Stimulated activated CD8-positive, alpha-beta memory T cell treated with anti-CD3 and anti-CD28 coated beads, Interleukin-15, amount 100 ng/mL, for 1 hour (primary cell): Measurements from ENCODE around the gene THG1L.
"Not testable (repeated sequence)": the region's sequence is repeated elsewhere in the genome, so short reads cannot be mapped to it uniquely, and the experiment has no call there.

Source experiments
- DNase-seq: peaks from one replicate; pipeline ENCODE4 v3.0.0-alpha.2; 2020; ENCODE audit warnings: low read depth

THG1L gene

DNA sequence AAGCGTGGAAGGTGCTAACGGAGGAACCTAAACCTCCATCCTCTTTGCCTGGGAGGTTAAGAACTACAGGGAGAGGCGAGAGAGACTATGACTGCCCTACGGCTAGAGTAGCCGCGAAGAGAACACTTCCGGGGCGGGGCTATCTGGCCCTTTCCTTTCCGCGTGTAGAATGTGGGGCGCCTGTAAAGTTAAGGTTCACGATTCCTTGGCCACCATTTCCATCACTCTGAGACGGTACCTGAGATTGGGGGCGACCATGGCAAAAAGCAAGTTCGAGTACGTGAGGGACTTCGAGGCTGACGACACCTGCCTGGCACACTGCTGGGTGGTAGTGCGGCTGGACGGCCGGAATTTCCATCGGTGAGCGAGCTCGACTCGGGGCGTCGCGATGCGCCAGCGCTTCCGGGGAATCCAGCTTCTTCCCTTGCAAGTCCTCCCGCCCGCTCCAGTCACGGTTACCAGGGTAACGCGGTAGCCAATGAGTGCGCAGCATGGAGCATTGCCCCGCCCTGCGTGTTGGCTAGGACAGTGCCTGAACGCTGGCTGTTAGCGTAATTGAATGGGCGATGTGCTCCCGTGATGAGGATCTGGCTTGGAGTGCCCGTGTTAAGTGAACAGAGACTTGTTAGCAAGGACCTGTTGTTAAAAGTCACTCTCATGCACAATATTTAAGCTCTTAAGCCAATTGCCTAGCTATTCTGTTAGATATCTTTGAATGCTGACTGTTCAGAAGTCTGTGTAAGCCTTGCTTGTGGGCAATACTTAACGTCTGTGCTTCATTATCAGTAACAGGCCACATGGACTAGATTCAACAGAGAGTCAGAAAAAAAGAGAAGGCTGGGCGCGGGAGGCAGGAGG is at the start of gene THG1L:
Gene THG1L (plus strand): TSS at position 149 of the 858 bp plus-strand sequence. CDS start 21 bp downstream, at position 170.
- DNase-seq = peak; percentile 99

GRCh38 chr5:157682257-157682656 is 49.0 kb upstream of the THG1L start:
- no peak for DNase-seq

DNA sequence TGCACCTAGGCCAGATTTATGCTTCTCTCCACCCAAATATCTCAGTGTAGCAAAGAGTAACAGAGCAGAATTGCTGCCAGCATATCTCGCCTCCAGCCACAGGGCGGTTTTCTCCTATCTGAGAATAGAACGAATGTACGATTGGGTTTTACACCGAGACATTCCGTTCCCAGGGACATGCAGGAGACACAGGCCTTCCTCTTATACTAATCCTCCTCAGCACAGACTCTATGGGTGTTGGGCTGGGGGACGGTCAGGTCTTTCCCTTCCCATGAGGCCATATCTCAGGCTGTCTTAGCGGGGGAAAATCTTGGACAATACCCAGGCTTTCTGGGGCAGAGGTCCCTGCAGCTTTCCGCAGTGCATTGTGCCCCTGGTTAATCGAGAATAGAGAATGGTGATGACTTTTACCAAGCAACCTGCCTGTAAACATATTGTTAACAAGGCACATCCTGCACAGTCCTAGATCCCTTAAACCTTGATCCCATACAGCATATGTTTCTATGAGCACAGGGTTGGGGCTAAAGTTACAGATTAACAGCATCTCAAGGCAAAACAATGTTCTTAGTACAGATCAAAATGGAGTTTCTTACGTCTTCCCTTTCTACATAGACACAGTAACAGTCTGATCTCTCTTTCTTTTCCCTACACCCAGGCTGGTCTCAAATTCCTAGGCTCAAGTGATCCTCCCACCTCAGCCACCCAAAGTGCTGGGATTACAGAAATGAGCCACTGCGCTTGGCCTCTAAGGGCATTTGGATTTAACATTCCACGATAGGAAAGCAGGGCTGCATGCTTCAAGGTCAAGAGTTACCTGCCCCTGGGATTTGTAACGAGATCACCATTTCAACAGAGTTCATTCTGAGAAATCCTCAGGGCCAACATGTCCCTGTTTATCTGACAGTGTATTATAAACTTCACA is 44.7 kb upstream of the THG1L start:
- DNase-seq = not testable (repeated sequence)

DNA sequence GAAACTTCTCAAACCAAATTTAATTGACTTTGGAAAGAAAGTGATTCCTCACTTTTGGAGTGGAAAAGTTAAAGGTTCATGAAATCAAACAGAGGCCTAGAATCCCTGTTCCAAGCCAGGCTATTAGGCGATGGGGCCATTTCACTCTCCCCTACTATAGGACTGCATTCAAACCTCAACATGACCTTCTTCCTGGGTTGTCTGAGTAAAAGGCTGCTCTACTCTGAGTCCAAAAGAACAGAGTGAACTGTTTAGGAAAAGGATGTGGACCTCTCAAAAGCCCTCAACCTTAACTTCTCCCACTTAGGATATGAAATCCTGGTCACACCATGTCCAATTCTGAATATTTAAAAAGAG is 44.0 kb upstream of the THG1L start:
- no peak for DNase-seq

DNA sequence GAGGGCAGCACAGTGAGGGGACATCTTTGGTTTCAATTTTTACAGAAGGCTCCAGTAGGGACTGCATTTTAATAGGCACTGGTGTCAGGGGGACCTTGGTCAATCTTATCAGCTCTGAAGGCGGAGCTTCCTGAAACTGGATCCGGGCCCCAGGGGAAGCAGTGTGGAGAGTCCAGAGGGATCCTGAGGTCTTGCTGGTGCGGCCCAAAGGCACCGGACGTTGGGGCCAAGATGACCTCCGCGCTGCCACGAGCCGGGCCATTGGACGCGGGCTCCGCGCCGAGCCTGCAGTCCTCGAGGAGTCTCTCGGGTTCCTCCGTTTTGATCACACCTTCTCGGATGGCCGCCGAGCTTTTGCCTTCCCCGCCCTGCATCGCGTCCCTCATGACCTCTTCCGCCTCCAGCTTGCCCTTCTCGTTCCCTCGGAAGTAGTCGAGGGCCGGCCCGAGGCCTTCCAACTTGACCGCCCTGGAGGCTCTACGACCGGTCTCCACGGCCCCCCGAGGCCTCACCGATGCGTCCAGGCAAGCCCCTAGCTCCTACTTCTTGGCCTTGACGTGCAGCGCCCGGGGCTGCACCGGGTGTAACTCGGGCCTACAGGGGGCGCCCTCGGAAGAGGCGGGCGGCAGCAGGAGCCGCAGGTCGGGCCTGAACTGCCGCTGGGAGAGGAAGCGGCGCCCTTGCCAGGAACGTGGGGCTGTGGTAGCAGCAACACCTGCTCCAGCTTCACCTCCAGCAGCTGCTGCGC is 41.1 kb upstream of the THG1L start:
- DNase-seq = no peak

DNA sequence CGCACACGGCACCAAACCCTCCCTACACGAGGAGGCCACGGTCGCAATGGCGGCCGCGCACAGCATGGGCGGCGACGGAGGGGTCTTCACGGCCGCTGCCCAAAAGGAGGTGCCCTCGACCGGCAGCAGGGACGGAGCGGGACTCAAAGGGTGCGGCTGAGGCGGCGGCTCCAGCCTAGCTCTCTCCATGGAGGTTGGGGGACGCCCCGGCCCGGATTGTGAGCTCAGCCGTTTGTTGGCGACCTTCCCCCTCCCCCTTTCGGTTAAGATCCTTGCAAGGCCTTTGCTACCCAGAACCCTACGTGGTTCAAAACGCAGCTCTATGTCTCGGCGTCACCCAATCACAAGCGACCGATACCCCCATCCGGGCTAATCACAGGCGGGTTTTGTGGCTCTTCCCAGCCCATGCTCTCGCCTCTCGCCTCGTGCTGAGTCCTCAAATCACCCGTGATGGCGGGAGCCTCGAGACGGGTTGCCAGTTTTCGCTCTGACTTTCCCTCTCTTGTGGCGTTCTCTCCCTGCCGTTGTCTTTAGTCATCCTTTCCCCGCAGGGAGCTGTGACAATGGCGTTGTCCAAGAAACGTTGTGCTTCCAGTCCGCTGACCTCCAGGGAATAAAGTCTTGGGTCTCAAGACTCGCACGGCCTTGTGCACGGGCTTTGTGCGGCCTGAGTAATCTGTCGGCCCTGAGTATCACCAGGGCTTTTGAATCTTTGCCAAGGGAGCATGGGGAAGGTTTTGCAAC is 40.4 kb upstream of the THG1L start:
- DNase-seq = no peak

GRCh38 chr5:157693816-157694215 is 37.4 kb upstream of the THG1L start:
- DNase-seq = not testable (repeated sequence)

DNA sequence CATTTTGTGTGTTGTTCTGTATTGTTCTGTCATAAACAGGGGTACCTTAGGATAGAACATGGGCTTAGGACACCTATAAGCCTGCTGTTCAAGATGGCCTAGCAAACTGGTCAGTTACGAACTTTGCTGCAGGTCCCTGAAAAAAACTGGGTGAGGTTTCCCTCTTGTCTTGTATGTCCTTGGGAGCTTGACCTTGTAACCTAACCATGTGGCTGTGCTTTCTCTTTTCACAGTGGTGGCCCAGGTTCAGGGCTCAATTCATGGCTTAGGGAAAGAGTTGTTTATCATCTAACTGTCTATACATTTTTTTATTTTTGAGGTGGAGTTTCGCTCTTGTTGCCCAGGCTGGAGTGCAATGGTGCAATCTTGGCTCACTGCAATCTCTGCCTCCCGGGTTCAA is 35.1 kb upstream of the THG1L start:
- DNase-seq = not testable (repeated sequence)

- DNase-seq = not testable (repeated sequence)
Measured at GRCh38 chr5:157698674-157699073, 32.5 kb upstream of the THG1L start.

DNA sequence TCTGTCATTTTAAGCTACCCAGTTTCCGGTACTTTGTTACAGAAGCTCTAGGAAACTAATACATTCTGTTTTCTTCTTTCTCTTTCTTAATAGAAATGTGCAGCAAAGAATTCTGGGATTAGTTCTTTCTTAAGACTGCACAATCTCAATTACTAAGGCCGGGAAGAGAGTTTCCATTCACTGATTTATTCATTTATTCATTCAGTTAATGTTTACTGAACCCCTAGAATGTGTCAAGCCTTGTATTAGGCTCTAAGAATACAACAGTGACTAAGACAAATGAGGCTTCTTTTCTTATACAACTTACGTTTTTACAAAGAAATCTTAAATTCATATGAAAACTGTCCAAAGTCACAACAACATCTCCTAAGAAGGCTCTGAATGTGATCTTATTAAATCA is 27.5 kb upstream of the THG1L start:
- DNase-seq = no peak

DNA sequence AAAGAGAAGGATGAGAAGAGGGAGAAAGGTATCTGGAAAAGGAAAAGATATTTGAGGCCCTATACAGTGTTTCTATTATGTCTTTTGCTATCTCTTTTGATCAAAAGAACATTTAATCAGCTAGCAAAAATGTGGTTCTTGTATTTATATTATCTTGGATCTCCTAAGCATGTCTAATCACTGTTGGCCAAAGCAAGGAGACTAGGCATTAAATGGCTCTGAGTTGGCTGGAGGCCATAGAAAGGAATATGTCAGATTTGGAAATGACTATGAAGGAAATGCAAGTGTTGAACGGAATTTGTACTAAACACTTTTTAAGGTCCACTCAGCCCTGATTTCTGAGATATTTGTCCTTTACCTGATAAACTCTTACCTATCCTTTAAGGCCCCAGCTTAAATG is 22.4 kb upstream of the THG1L start:
- DNase-seq = no peak

- DNase-seq = no peak
Measured at GRCh38 chr5:157709346-157709745, 21.9 kb upstream of the THG1L start.

DNA sequence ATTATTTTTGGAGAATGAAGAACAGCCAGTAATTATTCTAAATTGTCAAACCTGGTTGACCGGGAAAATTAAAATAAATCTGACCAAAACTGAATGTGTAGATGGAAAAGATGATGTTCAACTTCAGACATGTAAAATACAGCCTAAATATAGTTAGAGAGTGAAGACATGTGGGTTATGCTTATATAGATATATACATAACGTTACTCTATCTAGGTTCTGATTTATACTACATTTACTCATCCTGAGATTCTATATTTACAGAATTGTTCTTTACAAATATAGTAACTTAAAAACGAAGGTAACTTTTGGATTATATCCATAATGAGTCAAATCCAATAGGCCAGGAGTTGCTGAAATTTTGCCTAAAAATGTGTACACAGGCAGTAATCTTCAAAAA is 20.8 kb upstream of the THG1L start:
- no peak for DNase-seq

GRCh38 chr5:157710882-157711281 is 20.3 kb upstream of the THG1L start:
- DNase-seq = no peak

GRCh38 chr5:157713830-157714595 is 17.2 kb upstream of the THG1L start:
- DNase-seq = no peak

DNA sequence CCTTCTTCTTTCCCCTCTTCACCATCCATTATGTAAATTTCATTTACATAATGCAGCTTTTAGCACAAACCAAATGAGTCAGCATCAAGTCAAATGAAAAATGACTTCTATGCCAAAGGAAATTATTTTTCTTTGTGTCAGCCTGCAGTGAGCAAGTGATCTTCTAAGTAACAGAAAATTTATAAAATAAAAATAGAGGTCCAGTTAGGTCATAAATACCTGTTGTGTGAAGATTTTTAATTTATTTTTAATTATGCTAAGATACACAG is 16.7 kb upstream of the THG1L start:
- no peak for DNase-seq

DNA sequence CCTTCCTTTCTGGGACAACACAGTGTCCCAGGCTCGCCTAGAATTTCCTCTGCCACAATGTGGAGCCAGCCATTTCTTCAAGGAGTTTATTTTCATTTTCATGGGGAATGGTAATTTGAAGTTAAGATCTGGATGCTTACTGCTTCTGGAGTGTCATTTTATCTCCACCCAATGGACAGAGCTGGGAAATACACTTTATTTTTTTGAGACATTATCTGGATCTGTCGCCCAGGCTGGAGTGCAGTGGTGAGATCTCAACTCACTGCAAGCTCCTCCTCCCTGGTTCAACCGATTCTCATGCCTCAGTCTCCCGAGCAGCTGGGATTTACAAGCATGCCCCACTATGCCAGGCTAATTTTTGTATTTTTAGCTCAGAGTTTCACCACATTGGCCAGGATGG is 12.7 kb upstream of the THG1L start:
- no peak for DNase-seq

DNA sequence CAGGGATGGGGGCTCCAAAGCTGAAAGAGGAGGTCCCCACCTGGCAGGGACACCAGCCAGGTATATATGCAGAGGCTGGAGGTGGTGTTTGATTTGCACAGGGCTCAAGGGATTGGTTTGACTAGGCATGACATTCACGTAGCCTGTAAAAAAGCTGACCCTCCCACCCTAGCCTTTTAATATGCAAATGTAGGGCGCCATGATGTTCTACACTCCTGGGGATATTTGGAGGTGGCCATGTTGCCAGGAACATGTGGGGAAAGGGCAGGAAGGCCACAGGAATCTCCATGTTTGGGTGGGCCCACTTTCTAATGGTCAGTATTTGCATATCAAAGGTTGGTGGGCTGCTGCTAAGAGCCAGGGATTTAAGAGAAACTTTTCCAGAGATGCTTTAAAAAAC is 12.0 kb upstream of the THG1L start:
- DNase-seq = no peak

DNA sequence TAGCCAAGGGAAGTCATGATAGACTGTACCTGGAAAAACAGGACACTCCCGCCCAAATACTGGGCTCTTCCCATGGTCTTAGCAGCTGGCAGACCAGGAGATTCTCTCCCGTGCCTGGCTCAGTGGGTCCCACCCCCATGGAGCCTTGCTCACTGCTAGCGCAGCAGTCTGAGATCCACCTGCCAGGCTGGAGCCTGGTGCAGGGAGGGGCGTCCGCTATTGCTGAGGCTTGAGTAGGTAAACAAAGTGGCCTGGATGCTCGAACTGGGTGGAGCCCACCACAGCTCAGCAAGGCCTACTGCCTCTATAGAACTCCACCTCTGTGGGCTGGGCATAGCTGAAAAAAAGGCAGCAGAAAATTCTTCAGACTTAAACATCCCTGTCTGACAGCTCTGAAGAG is 10.1 kb upstream of the THG1L start:
- DNase-seq = no peak

- not testable (repeated sequence) for DNase-seq
Measured at GRCh38 chr5:157722895-157723294, 8.3 kb upstream of the THG1L start.

- not testable (repeated sequence) for DNase-seq
Measured at GRCh38 chr5:157726607-157727006, 4.6 kb upstream of the THG1L start.
